Caki2 (cell line): Measurements from ENCODE around the gene PASK. TPM values are rescaled to one million over a fixed set of nuclear protein-coding genes. Genes with fewer than 3 reads are reported as not detected.

Source experiments
- DNase-seq: peaks from one replicate; pipeline ENCODE4 v3.0.0-alpha.2; 2015; ENCODE audit warnings: low read depth
- in situ Hi-C: cut with HindIII; loops from 2 replicates; pipeline ENCODE4 v1.10.0; 2016; ENCODE audit warnings: low sequenced_read_pairs, low pct_unique_long_range_greater_than_20kb, mixed read lengths
- total RNA-seq: library from RNA; depleted of rRNA; stranded (reverse); fragments of >200 nt; shearing (Covaris generic); gene quantifications from 2 replicates; pipeline ENCODE4 v1.2.3, GENCODE V29; 2014; ENCODE audit warnings: low replicate concordance

The PASK gene
- total RNA-seq, 1 experiment from 2014 or later, result 6.9 TPM

DNA sequence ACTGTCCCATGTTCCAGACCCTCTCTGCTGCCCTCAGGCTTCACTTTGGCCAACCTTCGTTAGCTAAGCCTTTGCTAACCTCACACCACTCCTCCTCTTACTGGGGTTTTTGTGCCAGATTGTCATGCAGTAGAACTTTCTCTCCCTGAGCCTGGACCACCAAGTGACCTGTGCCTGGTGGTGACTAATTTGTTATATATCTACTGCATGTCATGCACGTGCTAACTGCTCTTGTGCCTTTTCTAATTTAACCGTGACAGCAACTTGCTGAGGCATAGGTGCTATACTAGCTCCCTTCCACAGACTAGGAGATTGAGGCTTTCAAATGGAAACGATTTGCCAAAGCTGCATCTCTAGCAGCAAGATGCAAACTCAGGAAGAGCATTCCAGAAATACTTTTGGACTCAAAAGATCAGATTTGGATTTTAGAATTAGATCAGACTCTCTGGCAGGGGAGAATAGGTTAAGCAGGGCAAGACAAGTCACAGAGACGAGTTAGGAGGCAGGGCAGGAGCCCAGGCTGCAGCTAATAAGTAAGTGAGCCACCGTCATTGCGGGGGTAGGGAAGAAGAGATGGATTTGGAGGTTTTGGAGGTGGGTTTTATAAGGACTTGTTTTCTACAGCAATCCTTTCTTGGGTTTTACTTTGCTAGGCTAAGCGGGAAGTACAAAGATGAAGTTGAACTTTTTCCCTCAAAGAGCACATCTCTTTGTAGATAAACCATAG is 2.8 kb upstream of the PASK start:
- in situ Hi-C loops, result no loop called here
- no peak for DNase-seq

DNA sequence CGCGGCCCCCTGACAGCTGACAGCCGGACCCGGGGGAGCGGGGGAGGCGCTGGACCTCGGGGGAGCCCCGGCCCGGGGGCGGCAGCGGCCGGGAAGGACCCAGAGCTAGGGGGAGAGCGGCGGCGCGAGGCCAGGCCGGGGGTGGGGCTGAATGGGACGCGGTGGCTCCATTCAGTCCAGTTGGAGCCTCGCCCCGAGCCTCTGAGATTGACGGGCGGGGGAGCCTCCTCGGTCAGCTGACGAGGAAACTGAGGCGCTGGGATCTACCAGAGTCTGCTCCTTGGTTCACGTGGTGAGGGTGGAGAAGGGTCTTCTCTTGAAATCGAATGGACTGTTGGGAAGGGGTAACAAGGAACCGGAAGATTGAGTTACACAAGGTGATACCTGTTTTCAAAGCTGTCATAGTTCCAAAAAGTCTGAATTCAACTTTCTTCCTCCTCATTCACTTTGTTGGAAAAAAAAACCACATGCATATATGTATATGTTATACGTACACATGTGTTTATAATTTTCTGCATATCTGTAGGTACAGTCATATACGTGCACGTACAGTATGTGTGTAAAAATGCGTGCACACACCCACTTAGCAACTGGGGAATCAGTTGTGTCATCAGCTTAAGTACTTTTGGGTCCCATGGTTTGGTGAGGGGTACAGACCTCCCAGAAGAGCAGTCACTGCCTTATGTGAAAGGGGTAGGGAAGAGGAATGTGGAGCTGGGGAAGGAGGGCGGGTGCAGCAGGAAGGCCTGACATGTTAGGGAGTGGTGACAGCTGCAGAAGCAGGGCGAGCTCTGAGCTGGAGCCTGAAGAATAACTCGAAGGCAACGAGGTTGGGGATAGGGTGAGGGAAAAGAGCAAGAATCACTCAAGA is 1.6 kb upstream of the PASK start:
- in situ Hi-C loops, result no loop called here
- no peak for DNase-seq

DNA sequence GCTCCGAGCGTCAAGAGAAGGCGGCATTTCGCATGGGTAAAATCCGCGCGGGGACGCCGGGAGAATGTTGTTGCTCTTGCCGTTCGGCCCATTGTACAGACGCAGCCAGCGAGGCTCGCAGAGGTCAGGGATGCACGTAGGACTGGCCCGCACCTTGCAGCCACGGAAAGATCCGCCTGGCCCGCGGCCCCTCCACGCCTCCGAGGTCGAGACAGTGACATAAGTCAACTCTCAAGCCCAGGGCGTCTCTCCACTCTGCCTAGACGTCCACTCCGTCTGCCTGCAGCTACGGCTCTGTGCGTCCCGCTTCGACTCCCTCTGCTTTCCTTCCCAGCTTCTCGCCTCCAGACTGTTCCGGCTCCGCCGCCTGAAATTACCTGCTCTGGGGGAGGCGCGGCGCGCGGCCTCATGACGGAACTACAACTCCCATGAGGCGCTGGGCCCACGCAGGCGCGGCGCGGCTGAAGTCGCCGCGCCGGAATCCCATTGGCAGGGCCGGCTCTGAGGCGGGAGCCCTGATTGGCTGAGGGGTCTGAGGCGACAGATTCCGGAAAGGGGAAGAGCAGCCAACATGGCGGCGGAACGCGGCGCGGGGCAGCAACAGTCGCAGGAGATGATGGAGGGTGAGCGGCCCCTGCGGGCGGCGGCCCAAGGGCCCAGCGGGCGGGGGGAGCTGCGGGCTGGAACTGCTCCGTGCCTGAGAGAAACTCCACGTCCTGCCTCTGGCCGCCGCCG is 820 bp upstream of the PASK start, which contains the start of gene PPP1R7:
Gene PPP1R7 (plus strand): TSS at position 543 of the 735 bp plus-strand sequence. CDS start 29 bp downstream, at position 572.
- in situ Hi-C loops, result no loop called here
- peak; percentile 86 for DNase-seq

DNA sequence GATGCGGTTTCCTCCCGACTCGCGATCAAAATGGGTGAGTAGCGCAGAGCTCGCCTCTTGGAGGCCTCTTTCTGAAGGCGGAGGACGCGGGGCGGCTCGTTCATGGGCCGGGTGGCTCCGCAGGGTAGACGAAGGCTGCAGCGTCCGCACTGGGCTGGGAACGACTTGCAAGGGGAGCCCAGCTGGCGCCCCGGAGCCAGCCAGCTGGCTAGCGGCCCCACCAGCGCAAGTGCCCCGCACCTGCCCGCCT is 328 bp upstream of the PASK start:
- in situ Hi-C loops, result no loop called here
- DNase-seq, result no peak

- in situ Hi-C loops, result no loop called here
- DNase-seq, result no peak
Measured at GRCh38 chr2:241148239-241148638, 1.0 kb downstream of the PASK start.

DNA sequence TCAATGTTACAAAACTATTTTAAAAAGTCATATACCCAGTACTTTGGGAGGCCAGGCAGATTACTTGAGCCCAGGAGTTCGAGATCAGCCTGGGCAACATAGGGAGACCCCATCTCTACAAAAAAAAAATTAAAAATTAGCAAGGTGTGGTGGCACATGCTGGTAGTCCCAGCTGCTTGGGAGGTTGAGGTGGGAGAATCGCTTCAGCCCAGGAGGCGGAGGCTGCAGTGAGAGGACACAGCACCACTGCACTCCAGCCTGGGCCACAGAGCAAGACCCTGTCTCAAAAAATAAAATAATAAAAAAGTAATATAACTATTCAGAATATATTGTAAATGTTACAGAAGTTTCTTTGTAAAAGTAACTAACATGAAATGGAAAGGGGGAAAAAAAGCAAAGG is 1.9 kb downstream of the PASK start:
- no peak for DNase-seq
- in situ Hi-C loops, result no loop called here

- in situ Hi-C loops, result no loop called here
- DNase-seq, result no peak
Measured at GRCh38 chr2:241146286-241146685, 3.0 kb downstream of the PASK start.

GRCh38 chr2:241142593-241142992 is 6.7 kb downstream of the PASK start:
- DNase-seq, result no peak
- in situ Hi-C loops, result no loop called here

DNA sequence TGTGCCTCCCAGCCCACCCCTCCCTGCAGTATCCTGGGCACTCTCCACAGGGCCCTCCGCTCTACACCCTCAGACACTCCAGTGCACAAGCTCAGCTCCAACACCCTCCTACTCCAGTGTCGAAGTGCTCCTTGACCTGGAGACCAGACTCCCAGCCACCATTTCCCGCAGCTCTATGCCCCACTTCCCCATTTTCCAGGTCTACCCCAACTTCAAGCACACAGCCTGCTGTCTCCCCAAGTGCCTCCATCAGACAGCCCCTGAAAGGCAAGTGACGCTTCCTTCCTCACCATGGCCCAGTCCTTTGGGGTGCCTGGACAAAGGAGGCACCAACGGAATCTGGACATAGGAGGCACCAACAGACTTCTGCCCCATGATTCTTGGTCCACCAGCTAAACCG is 7.2 kb downstream of the PASK start:
- no peak for DNase-seq
- in situ Hi-C loops, result no loop called here

GRCh38 chr2:241141214-241141770 is 8.0 kb downstream of the PASK start:
- no peak for DNase-seq
- in situ Hi-C loops, result no loop called here

DNA sequence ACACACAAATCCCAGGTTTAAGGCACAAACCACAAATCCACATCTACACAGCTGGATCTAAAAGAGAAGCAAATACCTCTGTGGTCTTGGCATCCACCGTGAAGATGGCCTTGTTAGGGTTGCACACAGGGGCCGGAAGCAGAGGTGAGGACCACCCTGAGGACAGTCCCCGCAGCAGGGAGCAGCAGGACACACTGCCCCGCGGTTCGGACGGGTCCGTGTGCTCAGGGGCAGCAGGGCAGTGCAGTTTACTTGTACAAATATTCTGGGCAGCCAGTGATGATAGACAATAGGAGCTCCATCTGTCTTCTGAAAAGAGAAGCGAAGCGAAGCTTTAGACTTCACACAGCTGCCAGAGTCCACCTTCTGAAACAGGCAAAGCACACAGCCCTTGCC is 8.8 kb downstream of the PASK start:
- in situ Hi-C loops, result no loop called here
- DNase-seq, result no peak

GRCh38 chr2:241139531-241140444 is 9.5 kb downstream of the PASK start:
- in situ Hi-C loops, result no loop called here
- DNase-seq, result no peak

DNA sequence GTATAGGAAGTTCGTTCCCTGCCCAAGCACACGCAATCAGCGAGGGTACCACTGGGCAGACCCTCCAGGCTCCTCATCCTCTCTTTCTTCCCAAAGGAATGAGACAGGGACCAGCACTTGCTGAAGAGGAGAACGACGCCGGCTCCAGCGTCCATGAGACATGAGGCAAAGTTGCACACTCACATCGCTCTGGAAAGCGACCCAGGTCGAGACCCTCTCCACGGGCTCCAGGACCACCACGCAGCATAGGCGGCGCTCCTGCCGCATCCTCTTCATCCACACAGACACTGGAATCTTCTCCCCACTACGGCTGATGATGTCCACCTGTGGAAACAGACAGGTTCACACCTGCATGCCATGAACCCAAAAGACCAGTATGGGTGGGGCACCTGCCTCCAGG is 10.8 kb downstream of the PASK start:
- no peak for DNase-seq
- in situ Hi-C loops, result no loop called here

DNA sequence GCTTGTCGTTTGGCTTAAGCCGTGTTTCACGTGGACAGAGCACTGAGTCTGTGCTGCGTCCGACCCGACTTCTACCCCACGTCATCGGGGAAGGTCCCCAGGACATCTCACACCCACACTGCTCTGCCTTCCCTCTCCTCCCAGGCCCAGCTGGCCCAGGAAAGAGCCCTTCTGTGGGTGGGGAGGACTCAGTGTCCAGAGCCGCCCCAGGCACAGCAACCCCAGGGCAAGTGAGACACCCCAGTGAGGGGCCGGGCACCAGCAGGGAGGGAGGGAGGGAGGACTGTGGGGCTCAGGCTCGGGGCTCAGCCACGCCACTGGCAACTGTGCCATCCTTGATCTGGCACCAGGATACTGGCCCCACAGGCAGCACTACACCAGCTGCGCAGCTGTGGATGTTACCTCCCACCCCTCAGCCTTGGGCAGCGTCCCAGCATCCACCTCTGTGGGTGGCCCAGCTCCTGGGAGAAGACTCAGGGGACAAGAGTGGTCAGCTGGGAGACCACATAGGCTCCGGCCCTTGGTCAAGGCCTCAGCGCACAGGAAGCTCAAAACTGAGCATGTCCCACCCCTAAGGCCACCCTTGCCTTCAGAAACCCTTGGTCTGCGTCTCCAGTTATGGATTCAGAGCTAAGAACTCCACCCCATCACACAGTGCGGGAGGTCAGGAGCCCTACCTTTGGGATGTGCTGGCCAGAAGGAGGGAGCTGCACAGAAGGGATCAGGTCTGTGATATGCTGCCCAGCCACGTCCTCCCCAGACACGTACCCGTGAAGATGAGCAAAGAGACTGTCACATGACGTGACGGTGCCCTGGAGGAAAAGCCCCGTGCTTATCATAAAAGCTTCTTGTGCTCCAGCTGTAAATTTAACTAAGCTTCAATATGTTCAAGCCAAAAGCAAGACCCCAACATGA is 11.7 kb downstream of the PASK start:
- in situ Hi-C loops, result no loop called here
- DNase-seq, result no peak

DNA sequence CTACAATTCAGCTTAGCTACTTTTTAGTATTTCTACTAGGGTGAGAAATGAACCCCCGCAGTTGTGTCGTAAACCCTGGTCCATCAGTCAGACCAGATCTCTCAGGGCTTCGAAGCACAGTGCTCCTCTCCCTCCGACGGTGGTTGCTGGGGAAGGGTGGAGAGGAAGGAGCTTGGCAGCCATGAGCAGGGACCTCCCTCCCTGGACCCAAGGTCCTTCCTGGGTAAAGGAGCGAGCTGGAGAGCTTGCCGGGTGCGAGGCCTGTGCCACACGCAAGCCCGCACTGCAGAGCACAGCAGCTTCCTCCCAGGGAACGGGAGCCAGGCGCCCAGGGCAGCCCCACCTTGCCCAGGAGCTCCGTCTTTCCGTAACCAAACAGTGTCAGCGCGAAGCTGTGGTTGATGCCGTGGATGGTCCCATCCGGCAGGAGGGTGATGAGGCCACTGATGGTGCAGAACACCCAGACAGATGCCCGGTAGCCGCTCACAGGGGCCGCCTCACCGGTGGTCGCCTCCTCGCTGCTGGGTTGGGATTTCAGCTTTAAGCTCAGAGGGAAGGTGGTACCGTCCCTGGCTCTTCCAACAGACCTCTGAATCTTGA is 12.5 kb downstream of the PASK start:
- no peak for DNase-seq
- in situ Hi-C loops, result no loop called here

- in situ Hi-C loops, result no loop called here
- no peak for DNase-seq
Measured at GRCh38 chr2:241136191-241136590, 13.1 kb downstream of the PASK start.

- in situ Hi-C loops, result no loop called here
Measured at GRCh38 chr2:241135737-241136136, 13.5 kb downstream of the PASK start.

More at GRCh38 chr2:241135737-241136136, 13.5 kb downstream of the PASK start:
- DNase-seq, result no peak
